Measurements from ENCODE around the gene MED27. TPM values are rescaled to one million over a fixed set of nuclear protein-coding genes. Genes with fewer than 3 reads are reported as not detected.

The MED27 gene
- total RNA-seq, 1 experiment from 2014 or later, result 24.4 TPM

GRCh38 chr9:131875828-131876485 is 203.7 kb downstream of the MED27 start:
- CTCF ChIA-PET, result no interaction called here
- no TSS peak for BruUV-seq (replicated peaks)
- Histone ChIP-seq H3K36me3 (ENCODE audit: control insufficient read depth, insufficient read depth, low read length) (no peaks in the 10 kb centered on the region), H3K9me3 (ENCODE audit: control insufficient read depth, insufficient read depth, low read depth, low read length) (no peaks in the 10 kb centered on the region), H3K27me3 (ENCODE audit: control insufficient read depth, insufficient read depth, low read length) (no peaks in the 10 kb centered on the region), H3K4me3 (ENCODE audit: low read depth in 2 of 2, low read length in 2 of 2) (no peak overlapping the region), H3K4me1 (ENCODE audit: control insufficient read depth, insufficient read depth, low read length) (no peaks in the 10 kb centered on the region), H3K27ac (ENCODE audit: low read length) (no peak overlapping the region)
- POLR2A ChIA-PET, result no interaction called here
- intact Hi-C loops (cut with micrococcal nuclease; ENCODE audit: unreplicated experiment) (no loop called here), in situ Hi-C loops (cut with HindIII; ENCODE audit: low pct_unique_long_range_greater_than_20kb, low sequenced_read_pairs) (no loop called here)
- DNase-seq (ENCODE audit: low read depth, low spot score), result peak; percentile 12
- no peak; the same call in 1 of the 2 replicates for ATAC-seq
- no peak for TF ChIP-seq POLR2AphosphoS5 (IDR thresholded peaks at IDR 0.05; ENCODE audit: low read depth, low read length)

- DNase-seq (ENCODE audit: low read depth, low spot score), result no peak
- Histone ChIP-seq H3K27ac (ENCODE audit: low read length) (no peak overlapping the region), H3K36me3 (ENCODE audit: control insufficient read depth, insufficient read depth, low read length) (no peaks in the 10 kb centered on the region), H3K27me3 (ENCODE audit: control insufficient read depth, insufficient read depth, low read length) (no peaks in the 10 kb centered on the region), H3K9me3 (ENCODE audit: control insufficient read depth, insufficient read depth, low read depth, low read length) (no peaks in the 10 kb centered on the region), H3K4me1 (ENCODE audit: control insufficient read depth, insufficient read depth, low read length) (no peaks in the 10 kb centered on the region), H3K4me3 (ENCODE audit: low read depth in 2 of 2, low read length in 2 of 2) (no peak overlapping the region)
- in situ Hi-C loops (cut with HindIII; ENCODE audit: low pct_unique_long_range_greater_than_20kb, low sequenced_read_pairs) (no loop called here), intact Hi-C loops (cut with micrococcal nuclease; ENCODE audit: unreplicated experiment) (no loop called here)
- TF ChIP-seq TCF7L2 (IDR thresholded peaks at IDR 0.05; ENCODE audit: low read depth, low read length), result no peak
- CTCF ChIA-PET, result no interaction called here
- no TSS peak for BruUV-seq (replicated peaks)
- ATAC-seq, result no peak
- POLR2A ChIA-PET, result no interaction called here
Observed at GRCh38 chr9:131874916-131875670, 204.6 kb downstream of the MED27 start.

- ATAC-seq, result no peak
- intact Hi-C loops (cut with micrococcal nuclease; ENCODE audit: unreplicated experiment), result no loop called here
- POLR2A ChIA-PET, result no interaction called here
- Histone ChIP-seq H3K27me3 (ENCODE audit: control insufficient read depth, insufficient read depth, low read length) (no peaks in the 10 kb centered on the region), H3K4me3 (ENCODE audit: low read depth in 2 of 2, low read length in 2 of 2) (no peak overlapping the region), H3K36me3 (ENCODE audit: control insufficient read depth, insufficient read depth, low read length) (no peaks in the 10 kb centered on the region), H3K4me1 (ENCODE audit: control insufficient read depth, insufficient read depth, low read length) (no peaks in the 10 kb centered on the region), H3K9me3 (ENCODE audit: control insufficient read depth, insufficient read depth, low read depth, low read length) (no peaks in the 10 kb centered on the region), H3K27ac (ENCODE audit: low read length) (no peak overlapping the region)
- BruUV-seq (replicated peaks), result no TSS peak
- no peak for DNase-seq (ENCODE audit: low read depth, low spot score)
- CTCF ChIA-PET, result no interaction called here
- TF ChIP-seq TCF7L2 (IDR thresholded peaks at IDR 0.05; ENCODE audit: low read depth, low read length), result no peak
- TF ChIP-seq REST (IDR thresholded peaks at IDR 0.05; ENCODE audit: insufficient read depth in 1 of 2, low read depth in 2 of 2, low read length in 1 of 2), result peak in 1 of 2 experiments; percentile 37; a peak in 1 of 4 replicates
- no peak for TF ChIP-seq POLR2AphosphoS5 (IDR thresholded peaks at IDR 0.05; ENCODE audit: low read depth, low read length)
- in situ Hi-C loops (cut with HindIII; ENCODE audit: low pct_unique_long_range_greater_than_20kb, low sequenced_read_pairs), result no loop called here
Observed at GRCh38 chr9:131874447-131874846, 205.2 kb downstream of the MED27 start.

Data from Panc1 (cell line).